DMS53 (cell line): ENCODE measurements around the gene MPPED2.
"Not testable (repeated sequence)": the region's sequence is repeated elsewhere in the genome, so short reads cannot be mapped to it uniquely, and the experiment has no call there.

Experiments
- DNase-seq: peaks from one replicate; lab custom pipeline; 2025; lab: John Stamatoyannopoulos, UW

The MPPED2 gene

DNA sequence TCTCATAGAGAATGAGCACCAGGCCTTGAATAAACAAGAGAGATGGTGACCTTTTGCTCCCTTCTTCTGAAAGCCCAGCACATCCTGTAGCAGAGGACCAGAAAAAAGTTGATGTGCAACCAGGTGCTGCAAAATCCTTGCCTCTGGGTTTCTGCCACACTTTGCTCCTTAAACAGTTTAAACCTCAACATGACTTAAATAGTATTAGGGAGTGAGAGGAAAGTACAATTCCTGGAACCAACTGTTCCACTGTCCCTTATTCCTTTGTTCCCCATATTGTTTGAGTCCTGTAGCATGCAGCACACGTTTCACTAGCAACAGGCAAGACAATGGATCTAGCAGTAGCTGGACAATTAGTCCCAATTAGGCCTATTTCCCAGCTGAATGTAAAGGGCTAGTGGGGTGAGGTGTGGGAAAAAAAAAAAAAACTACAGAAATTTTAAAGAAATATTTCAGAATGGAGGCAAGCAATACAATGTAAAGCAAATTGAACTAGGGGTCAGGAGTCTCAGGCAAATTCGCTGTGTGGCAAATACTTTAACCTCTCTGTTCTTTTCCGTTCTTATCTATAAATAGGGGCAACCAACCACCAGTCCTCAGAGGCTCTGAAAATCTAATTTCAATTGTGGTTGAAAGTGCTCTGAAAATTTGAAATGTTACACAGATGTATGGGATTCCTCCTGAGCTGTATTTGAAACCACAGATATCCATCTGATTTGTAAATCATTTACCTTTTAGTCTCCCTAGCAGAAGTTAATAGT, 6.6 kb downstream of the MPPED2 start:
- no peak for DNase-seq

DNA sequence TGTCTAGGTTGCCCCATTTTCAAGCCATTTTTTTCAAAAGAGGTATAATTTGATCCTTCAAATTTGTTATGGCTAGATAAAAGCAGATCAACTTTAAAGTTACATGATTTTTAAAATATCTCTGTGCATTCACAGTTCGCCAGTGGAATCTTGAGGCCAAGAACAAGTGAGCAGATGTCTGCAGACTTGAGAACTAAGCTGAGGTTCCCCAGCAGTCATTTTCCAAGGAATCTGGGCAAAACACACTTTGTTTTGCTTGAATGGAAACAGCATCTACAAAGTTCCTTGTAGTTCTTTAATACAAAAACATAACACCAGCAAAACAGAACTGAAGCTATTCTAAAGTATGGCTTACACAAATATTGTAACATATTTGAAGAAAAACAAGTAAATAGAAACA, 7.7 kb downstream of the MPPED2 start:
- no peak for DNase-seq

DNA sequence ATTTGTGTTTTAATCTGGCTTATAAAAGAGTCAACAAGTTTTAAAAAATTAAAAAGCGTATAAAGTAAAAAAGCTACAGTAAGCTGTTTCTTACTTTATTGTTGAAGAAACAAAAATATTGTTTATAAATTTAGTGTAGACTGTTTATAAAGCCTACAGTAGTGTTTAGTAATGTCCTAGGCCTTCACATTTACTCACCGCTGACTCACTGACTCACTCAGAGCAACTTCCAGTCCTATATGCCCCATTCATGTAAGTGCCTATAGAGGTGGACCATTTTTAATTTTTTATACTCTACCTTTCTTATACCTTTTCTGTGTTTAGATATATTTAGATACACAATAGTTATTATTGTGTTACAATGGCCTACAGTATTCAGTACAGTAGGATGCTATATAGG, 12.2 kb downstream of the MPPED2 start:
- no peak for DNase-seq

DNA sequence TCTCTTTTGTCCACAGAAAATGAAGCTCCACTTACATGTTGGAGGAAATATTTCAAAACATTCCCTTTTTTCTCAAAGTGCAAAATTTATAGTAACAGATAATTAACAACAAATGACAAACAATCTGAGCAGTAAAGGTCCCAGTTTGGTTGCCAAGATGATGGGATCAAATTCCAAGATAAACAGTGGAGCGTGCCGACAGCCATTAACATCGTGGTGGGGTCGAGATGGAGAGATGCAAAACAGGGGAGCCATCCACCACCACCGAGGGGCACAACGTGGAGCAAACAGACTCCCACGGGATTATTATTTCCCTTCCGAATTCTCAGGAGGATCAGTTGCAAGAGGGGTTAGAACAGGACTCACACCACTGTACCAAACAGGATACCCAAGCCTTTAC, 17.2 kb downstream of the MPPED2 start:
- DNase-seq: no peak

DNA sequence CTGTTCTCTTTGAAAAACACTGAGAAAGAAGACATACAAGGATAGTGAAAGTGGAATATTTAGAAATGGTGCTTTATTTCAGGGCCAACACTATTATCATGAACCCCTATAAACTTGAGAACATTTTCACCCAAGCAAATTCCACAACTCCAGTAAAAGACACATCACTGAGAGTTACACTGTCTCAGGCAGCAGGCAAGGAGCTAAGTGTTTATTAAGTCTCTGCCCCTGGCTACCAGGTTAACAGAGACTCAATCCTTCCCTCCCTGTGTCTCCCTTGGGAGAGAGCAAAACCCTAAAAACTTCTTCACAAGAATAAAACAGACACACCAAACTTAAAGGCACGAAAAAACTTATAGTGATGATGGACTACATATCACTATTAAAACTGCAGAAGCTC, 18.5 kb downstream of the MPPED2 start:
- no peak for DNase-seq

DNA sequence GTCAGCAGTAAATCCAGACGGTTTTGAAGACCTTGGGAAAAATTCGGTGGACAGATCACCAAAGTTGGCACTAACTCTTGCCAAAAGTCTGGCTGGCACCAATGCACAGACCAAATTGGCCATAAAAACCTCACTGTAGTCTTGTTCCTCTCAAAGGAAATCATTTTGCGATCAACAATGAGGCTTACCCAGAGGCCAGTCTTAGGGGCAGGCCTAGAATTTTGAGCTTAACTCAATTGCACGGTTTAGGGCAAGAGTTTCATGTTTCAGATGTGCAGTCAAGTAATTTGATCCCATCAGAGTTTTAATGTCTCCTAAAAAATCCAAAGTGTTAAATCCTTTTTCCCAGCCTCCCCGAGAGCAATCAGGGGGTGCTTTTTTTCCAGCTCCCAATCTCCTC, 19.0 kb downstream of the MPPED2 start:
- DNase-seq: no peak

DNA sequence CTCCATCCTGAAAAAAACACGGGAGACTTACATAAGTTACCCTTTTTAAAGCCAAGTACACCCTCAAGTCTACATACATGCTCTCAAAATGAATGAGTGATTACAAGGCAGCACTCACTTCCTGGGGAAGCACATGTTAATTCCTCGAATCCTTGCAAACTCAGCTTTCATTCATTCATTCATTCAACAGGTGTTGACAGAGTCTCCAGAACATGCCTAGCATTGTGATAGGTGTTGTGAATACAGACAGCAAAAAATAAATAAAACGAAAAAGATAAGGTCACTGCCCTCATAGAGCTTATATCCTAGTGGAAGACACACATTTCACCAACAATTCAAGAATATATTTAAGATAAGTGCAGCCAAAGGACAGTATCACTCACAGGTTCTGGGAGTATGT, 19.7 kb downstream of the MPPED2 start:
- DNase-seq: no peak

DNA sequence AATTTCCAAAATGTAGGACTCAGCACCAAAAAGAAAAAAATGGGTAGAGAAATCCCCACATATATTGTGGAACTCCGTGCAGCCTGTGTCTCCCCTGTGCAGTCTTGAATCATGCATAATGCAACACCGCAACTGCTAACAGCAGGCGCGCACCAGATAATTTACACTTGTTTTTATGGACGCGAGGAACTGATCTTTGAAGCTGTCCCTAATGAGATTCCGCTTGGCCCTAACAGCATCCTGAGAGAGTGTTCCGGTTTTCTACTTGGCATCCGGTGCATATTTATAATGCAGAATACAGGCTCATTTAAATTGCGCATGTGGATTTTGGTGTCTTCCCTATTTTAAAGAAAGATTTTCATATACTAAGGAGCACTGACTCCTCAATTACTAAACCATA, 21.1 kb downstream of the MPPED2 start:
- DNase-seq: no peak

DNA sequence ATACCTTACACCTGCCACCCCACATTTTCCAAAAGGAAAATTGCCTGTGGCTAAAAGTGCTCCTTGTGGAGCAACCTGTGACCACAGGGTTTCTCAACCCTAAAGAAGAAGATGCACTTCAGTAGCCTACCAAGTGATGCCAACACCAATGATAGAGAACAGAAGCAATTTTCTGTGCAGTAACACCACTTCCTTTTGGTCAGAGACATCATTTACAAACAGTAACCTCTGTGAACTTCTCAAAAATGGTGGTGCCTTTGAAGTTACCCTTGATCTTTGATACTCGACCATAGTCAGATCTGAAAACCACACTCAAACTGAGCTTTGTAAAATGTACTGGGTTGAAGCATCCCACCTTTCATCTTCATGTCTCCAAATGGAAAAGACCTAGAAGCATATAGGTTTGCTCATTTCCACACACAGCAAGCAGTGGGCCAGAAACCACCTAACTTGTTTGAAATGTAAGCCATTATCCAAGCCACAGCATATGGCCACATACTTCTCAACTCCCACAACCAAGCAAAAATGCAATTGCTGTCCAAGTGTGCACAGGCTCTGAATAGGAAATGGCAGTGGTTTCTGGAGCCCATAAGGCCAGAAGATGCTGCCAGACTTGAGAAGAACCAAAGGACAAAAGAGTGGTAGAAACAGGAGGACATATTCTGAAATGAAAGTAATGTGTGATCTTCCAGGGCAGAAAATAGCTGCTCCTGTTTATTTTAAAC, 24.3 kb downstream of the MPPED2 start:
- DNase-seq: no peak

DNA sequence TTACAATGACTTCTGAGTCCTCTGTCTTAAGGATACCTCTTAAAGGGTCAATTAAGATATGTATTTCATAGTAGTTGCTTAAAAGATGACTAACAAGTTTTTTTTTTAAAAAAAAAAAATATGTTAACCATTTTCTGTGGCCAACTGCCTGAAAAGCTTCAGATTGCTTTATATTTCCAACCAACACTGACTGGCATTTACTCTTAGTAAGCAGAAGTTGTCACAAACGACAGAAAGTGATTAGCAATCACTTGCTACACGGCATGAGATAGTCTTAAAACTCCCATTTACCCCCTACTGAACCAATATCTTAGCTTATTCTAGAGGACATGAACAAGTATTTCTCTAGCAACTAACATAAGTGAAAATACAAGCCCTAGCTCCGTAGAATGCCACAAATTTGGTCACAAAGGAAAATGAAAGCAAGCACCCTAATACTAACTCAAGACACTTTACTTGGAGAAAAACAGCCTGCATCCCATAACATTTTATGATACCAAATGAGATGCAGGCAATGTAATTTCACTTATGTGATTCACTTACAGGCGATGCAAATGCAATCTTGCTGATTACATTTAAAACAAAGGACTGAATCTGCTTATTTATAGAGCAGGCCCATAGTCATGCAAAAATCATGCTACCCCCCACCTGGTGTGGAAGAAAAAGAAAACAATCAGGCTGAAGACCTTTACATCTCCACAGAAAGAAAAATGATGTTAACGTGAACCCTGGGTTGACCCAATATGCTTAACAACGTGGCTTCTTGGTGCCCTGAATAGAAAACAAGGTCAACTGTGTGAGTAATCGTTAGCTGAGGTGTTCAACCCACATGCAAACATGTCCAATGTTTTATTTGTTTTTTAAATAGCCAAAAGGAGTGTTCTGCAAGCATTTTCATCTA, 25.7 kb downstream of the MPPED2 start:
- no peak for DNase-seq

DNA sequence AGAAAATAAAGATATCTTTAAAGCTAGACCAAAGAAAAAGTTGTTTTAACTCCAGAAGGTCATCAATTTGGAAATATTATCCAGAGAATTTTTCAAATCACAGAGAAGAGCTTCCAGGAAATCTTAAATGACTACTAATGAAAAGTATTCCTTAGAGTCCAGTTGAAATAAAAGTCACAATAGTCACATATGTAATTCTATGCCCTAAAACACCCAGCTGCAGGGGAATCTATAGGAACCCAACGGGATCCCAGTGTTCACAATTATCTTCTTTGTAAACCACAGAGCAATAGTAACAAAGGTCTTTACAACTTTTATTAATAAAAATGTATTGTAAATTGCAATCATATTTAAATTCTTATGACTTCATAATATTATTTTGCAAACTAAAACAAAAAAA, 27.1 kb downstream of the MPPED2 start:
- no peak for DNase-seq

DNA sequence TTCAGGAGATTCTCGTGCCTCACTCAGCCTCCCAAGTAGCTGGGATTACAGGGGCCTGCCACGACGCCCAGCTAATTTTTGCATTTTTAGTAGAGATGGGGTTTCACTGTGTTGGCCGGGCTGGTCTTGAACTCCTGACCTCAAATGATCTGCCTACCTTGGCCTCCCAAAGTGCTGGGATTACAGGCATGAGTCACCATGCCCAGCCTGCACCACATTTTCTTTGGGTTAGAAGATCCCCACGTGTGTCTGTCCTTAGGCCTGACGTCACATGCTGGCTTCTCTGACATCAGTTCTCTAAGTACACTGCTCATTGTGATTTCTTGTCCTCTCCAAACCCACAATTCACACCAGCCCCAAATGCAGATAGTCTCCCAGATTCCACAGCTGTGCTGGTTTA, 31.6 kb downstream of the MPPED2 start:
- DNase-seq: not testable (repeated sequence)

DNA sequence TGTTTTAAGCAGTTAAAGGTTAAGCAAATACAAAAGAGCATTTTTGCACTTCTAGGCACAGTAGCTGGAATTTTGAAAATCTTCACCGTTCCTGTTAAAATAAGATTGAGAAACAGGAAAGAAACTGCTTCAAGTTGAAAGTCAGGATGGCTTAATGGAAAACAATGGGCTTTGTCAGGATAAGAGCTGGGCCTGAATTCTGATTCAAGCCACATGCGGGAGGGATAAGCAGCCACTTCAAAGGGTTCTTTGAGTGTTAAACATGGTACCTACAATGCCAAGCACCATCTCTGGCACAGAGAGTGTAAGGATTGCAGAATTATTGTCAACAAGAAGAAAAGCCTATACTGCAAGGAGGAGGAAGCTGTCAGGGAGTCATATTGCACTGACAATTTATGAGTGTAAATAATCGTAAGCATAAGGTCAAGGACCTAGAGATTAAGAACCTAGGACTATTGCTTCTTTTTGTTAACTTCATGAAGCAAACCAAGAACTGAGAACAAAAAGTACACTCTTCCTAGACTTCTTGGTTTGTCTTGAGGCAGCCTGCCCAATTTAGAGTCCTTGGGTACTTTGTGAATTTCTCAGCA, 32.5 kb downstream of the MPPED2 start:
- no peak for DNase-seq

DNA sequence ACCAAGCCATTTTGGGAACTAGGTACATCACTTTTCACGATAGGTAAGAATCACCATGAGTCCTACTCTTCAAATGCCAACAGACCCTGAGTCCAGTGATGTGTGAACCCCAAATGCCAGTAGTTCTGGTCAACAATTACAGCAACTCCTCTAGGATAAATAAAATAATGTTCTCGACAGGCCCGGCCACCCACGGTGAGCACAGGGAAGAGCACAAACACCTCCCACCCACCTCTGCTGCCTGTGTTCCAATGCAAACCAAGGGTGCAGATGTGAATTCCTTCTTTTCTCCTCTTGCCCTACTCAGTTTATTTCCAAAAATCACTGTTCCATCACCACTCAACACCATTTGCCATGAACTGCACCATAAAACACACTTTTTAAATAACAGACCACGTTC, 33.3 kb downstream of the MPPED2 start:
- no peak for DNase-seq

DNA sequence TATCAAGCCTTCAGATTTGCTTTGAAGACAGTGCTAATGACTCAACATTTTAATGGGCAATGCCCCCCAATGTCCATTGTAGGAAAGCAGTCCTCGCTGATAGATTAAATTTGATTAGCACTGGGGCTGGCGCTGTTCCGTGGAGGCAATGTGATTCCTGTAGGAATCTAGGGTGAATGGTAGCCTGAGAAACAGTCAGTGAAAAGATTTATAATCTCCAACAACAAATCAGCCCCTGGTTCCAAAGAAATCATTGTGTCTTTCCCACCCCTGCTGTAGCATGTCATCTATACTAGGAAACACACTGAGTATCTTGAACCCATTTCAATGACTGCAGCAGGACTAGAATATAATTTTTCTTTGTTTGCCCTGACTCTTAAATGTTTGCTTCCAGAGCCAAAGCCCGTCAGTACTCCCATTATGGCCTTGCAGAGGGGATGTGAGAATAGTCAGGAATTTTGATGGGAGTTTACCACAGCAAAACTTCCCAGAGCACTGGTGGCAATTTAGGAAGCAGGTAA, 36.1 kb downstream of the MPPED2 start:
- DNase-seq: no peak

DNA sequence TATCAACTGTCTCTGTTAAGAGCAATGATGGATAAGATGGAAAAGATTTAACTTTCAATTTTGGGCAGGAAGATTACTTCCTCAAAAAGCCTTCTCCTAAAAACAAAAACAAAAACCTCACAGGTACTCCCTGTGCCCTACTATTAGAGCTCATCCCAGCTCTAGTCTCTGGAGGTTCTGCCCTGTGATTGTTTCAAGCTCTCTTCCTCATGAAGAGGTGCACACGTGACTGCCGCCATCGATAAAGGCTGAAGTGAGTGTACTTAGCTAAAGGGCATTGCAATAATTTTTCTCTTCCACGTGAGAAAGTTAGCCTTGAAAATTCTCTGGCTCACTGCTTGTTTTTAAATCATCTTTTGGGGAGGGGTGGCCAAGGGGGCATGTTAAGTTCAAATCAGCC, 36.6 kb downstream of the MPPED2 start:
- no peak for DNase-seq

DNA sequence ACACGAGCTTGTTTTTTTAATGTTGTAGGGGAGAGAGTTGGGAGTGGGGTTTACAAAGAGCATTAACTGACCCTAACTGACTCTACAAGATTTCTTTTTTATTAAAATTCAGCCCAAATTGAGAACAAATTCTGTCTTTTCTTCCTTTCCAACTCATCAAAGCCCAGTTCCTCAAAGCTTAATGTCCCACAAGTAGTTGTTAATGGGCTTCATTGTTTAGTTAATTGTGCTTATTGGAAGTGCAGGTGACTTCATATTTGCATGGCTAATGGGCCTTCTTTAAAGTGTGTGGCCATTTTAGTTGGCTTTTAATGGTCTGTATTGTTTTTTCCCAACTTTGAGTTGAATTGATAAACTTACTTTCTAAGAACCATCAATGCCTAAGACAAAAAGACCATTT, 39.8 kb downstream of the MPPED2 start:
- DNase-seq: no peak

DNA sequence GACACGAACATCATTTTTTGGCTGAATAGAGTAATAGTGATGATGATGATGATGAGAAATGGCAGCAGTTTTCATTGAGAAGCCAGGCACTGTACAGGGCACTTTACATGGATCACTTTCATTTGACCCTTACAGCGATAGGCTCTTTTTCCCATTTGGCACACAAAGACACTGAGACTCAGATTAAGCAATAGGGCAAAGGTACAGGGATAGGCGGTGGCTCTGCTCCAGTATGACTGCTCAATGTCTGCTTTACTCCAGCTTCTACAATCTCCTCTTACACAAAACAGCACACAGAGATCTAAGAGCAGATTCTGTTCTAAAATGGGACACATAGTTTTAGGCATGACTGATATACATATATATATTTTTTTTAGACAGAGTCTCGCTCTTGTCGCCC, 40.6 kb downstream of the MPPED2 start:
- no peak for DNase-seq

DNA sequence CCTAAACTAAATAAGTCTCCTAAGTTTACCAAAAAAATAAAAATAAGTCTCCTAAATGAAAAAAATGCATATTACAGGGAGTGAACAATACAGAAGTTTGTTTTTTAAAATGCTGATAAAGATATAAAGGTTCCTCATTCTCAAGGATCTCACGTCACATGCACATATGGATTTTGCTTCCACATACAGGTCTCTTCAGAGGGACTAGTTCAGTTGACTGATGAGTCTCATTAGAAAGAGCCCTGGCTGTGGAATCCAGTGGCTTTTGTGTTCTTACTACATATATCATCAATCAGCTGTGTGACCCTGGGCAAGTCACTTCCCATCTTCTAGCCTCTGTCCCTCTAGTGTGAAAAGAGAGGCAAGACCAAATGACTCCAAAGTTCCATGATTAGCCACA, 43.1 kb downstream of the MPPED2 start:
- no peak for DNase-seq

DNA sequence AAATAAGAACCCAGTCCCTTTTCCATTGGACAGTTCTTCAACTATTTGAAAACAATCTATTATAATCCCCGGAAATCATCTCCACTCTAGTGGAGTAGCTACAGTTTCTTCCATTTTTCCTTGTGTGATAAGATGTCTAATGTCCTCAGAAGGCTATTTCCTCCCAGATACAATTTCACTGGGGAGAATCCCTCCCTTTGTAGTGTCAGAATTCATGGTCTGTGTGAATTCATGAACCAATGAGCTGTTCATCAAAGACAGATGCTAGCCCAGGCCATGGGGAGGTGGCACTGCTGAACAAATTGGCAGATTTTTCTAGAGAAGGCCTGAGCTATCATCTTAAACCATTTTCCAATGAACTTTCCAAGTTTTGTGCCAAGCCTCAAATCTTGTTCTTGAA, 45.4 kb downstream of the MPPED2 start:
- no peak for DNase-seq

DNA sequence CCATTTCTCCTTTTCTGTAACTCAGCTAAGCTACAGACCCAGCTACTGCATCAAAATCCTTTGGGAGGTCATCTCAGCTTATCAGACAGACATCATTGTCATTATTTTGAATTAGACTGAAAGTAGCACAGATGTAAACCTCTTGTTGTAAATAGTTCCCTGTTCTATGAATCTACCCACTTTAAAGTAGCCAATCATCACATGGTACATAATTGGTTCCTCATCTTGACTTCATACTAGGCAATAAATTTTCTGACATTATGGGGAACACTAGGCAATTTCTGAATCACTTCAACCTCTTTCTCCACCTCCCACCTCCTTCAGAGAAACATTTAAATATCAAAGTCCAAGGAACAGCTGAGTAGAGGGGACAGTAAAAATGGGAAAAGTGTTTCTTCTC, 47.9 kb downstream of the MPPED2 start:
- DNase-seq: no peak

DNA sequence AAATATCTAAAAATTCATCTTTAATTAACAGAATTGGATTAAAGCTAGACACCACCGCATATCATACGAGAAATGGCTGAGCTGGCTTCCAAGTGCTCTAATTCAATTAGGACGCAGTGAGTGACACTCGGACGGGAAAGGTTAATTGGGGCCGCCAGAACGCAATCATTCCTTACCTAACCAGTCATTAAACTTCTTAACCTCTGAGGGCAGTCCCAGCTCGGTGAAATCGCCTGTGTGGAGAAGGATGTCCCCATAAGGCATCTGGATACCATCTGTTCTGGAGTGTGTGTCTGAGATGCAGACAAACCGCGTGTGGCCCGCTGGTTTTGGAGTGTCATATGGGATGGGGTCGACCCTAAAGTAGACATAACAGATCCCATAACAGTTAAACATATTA, 50.3 kb downstream of the MPPED2 start:
- DNase-seq: no peak
